OCI-LY7 (cell line): Measurements from ENCODE around the gene OTOF. TPM values are rescaled to one million over a fixed set of nuclear protein-coding genes. Genes with fewer than 3 reads are reported as not detected.

ENCODE experiments used
- BruUV-seq: library from RNA; stranded (reverse); fragments of 400-500 nt; replicated peaks from 2 replicates; lab custom pipeline; 2021; lab: Mats Ljungman, UMichigan
- CTCF ChIA-PET: fragments of 300-600 bp; sonication (Branson Sonifier 250); formaldehyde crosslinking; loops from one replicate; lab custom pipeline; 2022; ENCODE audit warnings: antibody characterized with exemption; ENCODE audit not compliant: unreplicated experiment; lab: Charles Lee
- POLR2A ChIA-PET: fragments of 300-600 bp; sonication (Branson Sonifier 250); formaldehyde crosslinking; loops from one replicate; lab custom pipeline; 2022; ENCODE audit warnings: antibody characterized with exemption; lab: Charles Lee
- DNase-seq: peaks from one replicate; pipeline ENCODE4 v3.0.0-alpha.2; 2015; ENCODE audit warnings: low spot score
- H2AFZ ChIP-seq: fragments of 200-600 bp; sonication (generic), shearing (Covaris generic); 2 replicates; pipeline ENCODE4 v1.6.1; 2014; ENCODE audit warnings: mild to moderate bottlenecking, antibody characterized with exemption, low read length, moderate library complexity
- H3K27ac ChIP-seq: fragments of 200-600 bp; sonication (generic); 2 replicates; pipeline ENCODE4 v1.5.1; 2014; ENCODE audit warnings: mixed run types, low read depth, mild to moderate bottlenecking, moderate library complexity, low read length, inconsistent platforms; ENCODE audit not compliant: poor library complexity, severe bottlenecking
- H3K36me3 ChIP-seq: fragments of 200-600 bp; sonication (generic); 2 replicates; pipeline ENCODE4 v1.6.1; 2014; ENCODE audit warnings: mild to moderate bottlenecking, antibody characterized with exemption, low read length, moderate library complexity, mixed read lengths; ENCODE audit not compliant: insufficient read depth
- H3K4me1 ChIP-seq: fragments of 200-600 bp; sonication (generic); 2 replicates; pipeline ENCODE4 v1.5.1; 2014; ENCODE audit warnings: mild to moderate bottlenecking, low read length; ENCODE audit not compliant: insufficient read depth, poor library complexity, severe bottlenecking
- H3K4me2 ChIP-seq: fragments of 200-600 bp; sonication (generic); 2 replicates; pipeline ENCODE4 v1.6.1; 2014; ENCODE audit warnings: mild to moderate bottlenecking, low read length
- H3K4me3 ChIP-seq: fragments of 200-600 bp; sonication (generic); 2 replicates; pipeline ENCODE4 v1.5.1; 2014; ENCODE audit warnings: mild to moderate bottlenecking, low read depth, low read length; ENCODE audit not compliant: poor library complexity, severe bottlenecking
- H3K79me2 ChIP-seq: fragments of 200-600 bp; sonication (generic); 2 replicates; pipeline ENCODE4 v1.6.1; 2016; ENCODE audit warnings: low read depth, mild to moderate bottlenecking, low read length, moderate library complexity, mixed read lengths; ENCODE audit not compliant: insufficient read depth
- H3K9me2 ChIP-seq: fragments of 200-600 bp; sonication (generic); 2 replicates; pipeline ENCODE4 v1.6.1; 2016; ENCODE audit warnings: mild to moderate bottlenecking, low read length, mixed read lengths; ENCODE audit not compliant: insufficient read depth
- H3K9me3 ChIP-seq: fragments of 200-600 bp; sonication (generic); 2 replicates; pipeline ENCODE4 v1.6.1; 2014; ENCODE audit warnings: mild to moderate bottlenecking, mixed run types, low read length, mixed read lengths
- H4K20me1 ChIP-seq: fragments of 200-600 bp; sonication (generic); 2 replicates; pipeline ENCODE4 v1.6.1; 2014; ENCODE audit warnings: mild to moderate bottlenecking, antibody characterized with exemption, low read length, moderate library complexity, mixed read lengths; ENCODE audit not compliant: insufficient read depth
- CTCF ChIP-seq: fragments of 200-600 bp; sonication (generic); conservative IDR thresholded peaks from 2 replicates; pipeline ENCODE4 v1.5.1; 2014; ENCODE audit warnings: mild to moderate bottlenecking, antibody characterized with exemption, low read length, moderate library complexity, mixed read lengths
- EZH2phosphoT487 ChIP-seq: fragments of 200-600 bp; sonication (generic); IDR thresholded peaks from 2 replicates; pipeline ENCODE4 v1.6.1; 2018; ENCODE audit warnings: low read depth, borderline replicate concordance, mild to moderate bottlenecking, mixed run types, antibody characterized with exemption, low read length, moderate library complexity, mixed read lengths
- intact Hi-C: fragments of 100-400 bp; cut with micrococcal nuclease; formaldehyde crosslinking; loops from one replicate; pipeline ENCODE4 v1.10.0; 2022; ENCODE audit not compliant: unreplicated experiment
- total RNA-seq, 2 experiments: library from RNA; depleted of rRNA in 1 of 2; stranded (reverse); fragments of >200 nt in 1 of 2; shearing (Covaris generic) in 1 of 2; gene quantifications; 2 replicates each; pipeline ENCODE4 v1.2.3, GENCODE V29; 2014 to 2022

Gene OTOF
- total RNA-seq, 2 experiments from 2014 or later, result not detected

GRCh38 chr2:26495705-26496297, 17.9 kb upstream of the OTOF start:
- Histone ChIP-seq H3K4me2 (no peak overlapping the region), H2AFZ (no peak overlapping the region), H3K4me3 (no peak overlapping the region), H3K36me3 (no peaks in the 10 kb centered on the region), H3K9me2 (no peaks in the 10 kb centered on the region), H3K27ac (no peak overlapping the region), H4K20me1 (no peaks in the 10 kb centered on the region), H3K9me3 (no peaks in the 10 kb centered on the region), H3K79me2 (no peaks in the 10 kb centered on the region), H3K4me1 (no peaks in the 10 kb centered on the region)
- BruUV-seq, result no TSS peak
- ChIA-PET CTCF (no interaction called here), POLR2A (interaction anchor here (0.6 to 0.7 kb wide), 2 partner anchors 206 to 264 kb away, joined by 3 read pairs; no protein-coding TSS in a partner anchor)
- no peak for DNase-seq
- intact Hi-C loops, result no loop called here
- TF ChIP-seq EZH2phosphoT487 (no peak), CTCF (no peak)

- ChIA-PET CTCF (no interaction called here), POLR2A (no interaction called here)
- Histone ChIP-seq H3K4me2 (no peak overlapping the region), H3K36me3 (no peaks in the 10 kb centered on the region), H4K20me1 (no peaks in the 10 kb centered on the region), H3K79me2 (no peaks in the 10 kb centered on the region), H3K9me3 (no peaks in the 10 kb centered on the region), H3K4me1 (no peaks in the 10 kb centered on the region), H2AFZ (no peak overlapping the region), H3K9me2 (no peaks in the 10 kb centered on the region), H3K4me3 (no peak overlapping the region), H3K27ac (no peak overlapping the region)
- intact Hi-C loops, result no loop called here
- no TSS peak for BruUV-seq
- TF ChIP-seq CTCF (no peak), EZH2phosphoT487 (no peak)
- DNase-seq, result no peak
These were observed 17.0 kb upstream of the OTOF start for GRCh38 chr2:26494891-26495290.

GRCh38 chr2:26494199-26494598, 16.3 kb upstream of the OTOF start:
- Histone ChIP-seq H2AFZ (no peak overlapping the region), H3K4me3 (no peak overlapping the region), H4K20me1 (no peaks in the 10 kb centered on the region), H3K9me2 (no peaks in the 10 kb centered on the region), H3K27ac (no peak overlapping the region), H3K36me3 (no peaks in the 10 kb centered on the region), H3K4me2 (no peak overlapping the region), H3K4me1 (no peaks in the 10 kb centered on the region), H3K79me2 (no peaks in the 10 kb centered on the region), H3K9me3 (no peaks in the 10 kb centered on the region)
- no peak for TF ChIP-seq CTCF
- no peak for TF ChIP-seq EZH2phosphoT487
- DNase-seq, result no peak
- POLR2A ChIA-PET, result no interaction called here
- intact Hi-C loops, result no loop called here
- CTCF ChIA-PET, result no interaction called here
- BruUV-seq, result no TSS peak
